Measurements from ENCODE around the gene BRD9.
"Not testable (repeated sequence)": the region's sequence is repeated elsewhere in the genome, so short reads cannot be mapped to it uniquely, and the experiment has no call there.

The BRD9 gene

GRCh38 chr5:843926-844325 is 48.7 kb downstream of the BRD9 start:
- DNase-seq: not testable (repeated sequence)

GRCh38 chr5:843371-843770 is 49.2 kb downstream of the BRD9 start:
- not testable (repeated sequence) for DNase-seq

- DNase-seq: not testable (repeated sequence)
These were observed 50.0 kb downstream of the BRD9 start for GRCh38 chr5:842402-843221.

GRCh38 chr5:841531-842401 is 50.8 kb downstream of the BRD9 start:
- not testable (repeated sequence) for DNase-seq

- not testable (repeated sequence) for DNase-seq
These were observed 51.6 kb downstream of the BRD9 start for GRCh38 chr5:840974-841435.

GRCh38 chr5:840118-840973 is 52.3 kb downstream of the BRD9 start:
- DNase-seq: not testable (repeated sequence)

- not testable (repeated sequence) for DNase-seq
These were observed 54.2 kb downstream of the BRD9 start for GRCh38 chr5:838431-838851.

- DNase-seq: not testable (repeated sequence)
These were observed 54.9 kb downstream of the BRD9 start for GRCh38 chr5:837621-838121.

GRCh38 chr5:835933-836612 is 56.5 kb downstream of the BRD9 start:
- DNase-seq: not testable (repeated sequence)

GRCh38 chr5:834013-834412 is 58.6 kb downstream of the BRD9 start:
- not testable (repeated sequence) for DNase-seq

- DNase-seq: not testable (repeated sequence)
These were observed 64.4 kb downstream of the BRD9 start for GRCh38 chr5:828194-828593.

GRCh38 chr5:825544-825943 is 67.1 kb downstream of the BRD9 start:
- not testable (repeated sequence) for DNase-seq

GRCh38 chr5:821504-821903 is 71.1 kb downstream of the BRD9 start:
- DNase-seq: no peak

GRCh38 chr5:820245-820644 is 72.4 kb downstream of the BRD9 start:
- no peak for DNase-seq

- no peak for DNase-seq
These were observed 73.5 kb downstream of the BRD9 start for GRCh38 chr5:819078-819477.

- DNase-seq: no peak
These were observed 76.4 kb downstream of the BRD9 start for GRCh38 chr5:816176-816575.

GRCh38 chr5:815449-815848 is 77.2 kb downstream of the BRD9 start:
- no peak for DNase-seq
